HG02610 (cell line): ENCODE measurements around the gene FES.
A peak's percentile ranks its signal among the peaks of the same experiment; 100 is the strongest.
"Not testable (repeated sequence)": the region's sequence is repeated elsewhere in the genome, so short reads cannot be mapped to it uniquely, and the experiment has no call there.

Experiments used
- ATAC-seq: cut with Tn5 transposase; IDR thresholded peaks from one replicate; pipeline ENCODE4 v1.9.1; 2021; ENCODE audit warnings: mild to moderate bottlenecking, moderate library complexity; ENCODE audit not compliant: unreplicated experiment

Gene FES

DNA sequence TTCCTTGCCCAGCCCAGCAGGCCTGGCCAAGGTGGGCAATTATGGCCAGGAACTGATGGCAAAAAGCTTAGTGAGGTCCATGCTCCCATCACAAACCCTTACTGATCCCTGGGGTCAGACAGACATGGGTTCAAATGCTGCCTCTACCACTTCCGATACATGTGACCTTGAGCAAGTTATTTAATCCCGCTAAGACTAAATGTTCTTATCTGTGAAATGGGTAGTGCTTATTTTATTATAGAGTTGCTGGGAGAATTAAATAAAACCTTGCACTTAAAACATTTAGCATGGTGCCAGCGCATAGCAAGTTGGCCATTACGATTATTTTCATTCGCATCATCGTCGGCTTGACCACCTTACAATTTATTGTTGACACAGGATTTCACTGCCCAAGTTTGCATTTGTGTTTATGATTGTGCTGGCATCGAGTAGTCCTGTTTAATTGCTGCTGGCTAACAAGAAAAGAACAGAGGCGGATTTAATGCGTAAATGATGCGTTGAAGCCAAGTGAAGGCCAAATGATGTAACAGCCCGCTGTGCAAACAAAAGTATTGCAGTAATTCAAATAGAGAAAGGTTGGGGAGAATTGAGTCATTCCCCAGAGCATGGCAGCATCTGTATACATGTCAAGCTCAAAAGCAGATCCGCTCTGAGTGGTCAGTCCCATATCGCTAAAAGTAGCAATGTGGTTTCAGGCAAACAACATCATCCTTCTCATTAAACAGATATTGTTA, 23.2 kb upstream of the FES start:
- no peak for ATAC-seq

DNA sequence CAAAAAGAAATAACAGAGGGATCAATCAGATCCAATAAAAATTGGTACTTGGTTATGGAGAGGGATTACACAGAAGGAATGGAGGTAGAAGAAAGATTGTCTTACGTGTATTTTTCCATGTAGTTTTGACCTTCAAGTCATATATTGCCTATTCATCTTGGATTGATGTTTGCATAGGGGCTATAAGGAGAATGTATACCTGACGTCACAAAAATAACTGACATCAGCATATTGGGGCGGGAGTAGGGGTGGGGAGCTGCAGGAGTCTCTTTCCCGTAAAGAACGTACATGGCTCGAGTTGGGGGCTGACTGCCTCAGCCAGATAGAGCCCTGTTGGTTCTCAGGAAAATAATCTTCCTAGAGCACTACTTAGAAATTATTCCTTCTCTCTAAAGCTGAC, 21.8 kb upstream of the FES start:
- ATAC-seq = no peak

DNA sequence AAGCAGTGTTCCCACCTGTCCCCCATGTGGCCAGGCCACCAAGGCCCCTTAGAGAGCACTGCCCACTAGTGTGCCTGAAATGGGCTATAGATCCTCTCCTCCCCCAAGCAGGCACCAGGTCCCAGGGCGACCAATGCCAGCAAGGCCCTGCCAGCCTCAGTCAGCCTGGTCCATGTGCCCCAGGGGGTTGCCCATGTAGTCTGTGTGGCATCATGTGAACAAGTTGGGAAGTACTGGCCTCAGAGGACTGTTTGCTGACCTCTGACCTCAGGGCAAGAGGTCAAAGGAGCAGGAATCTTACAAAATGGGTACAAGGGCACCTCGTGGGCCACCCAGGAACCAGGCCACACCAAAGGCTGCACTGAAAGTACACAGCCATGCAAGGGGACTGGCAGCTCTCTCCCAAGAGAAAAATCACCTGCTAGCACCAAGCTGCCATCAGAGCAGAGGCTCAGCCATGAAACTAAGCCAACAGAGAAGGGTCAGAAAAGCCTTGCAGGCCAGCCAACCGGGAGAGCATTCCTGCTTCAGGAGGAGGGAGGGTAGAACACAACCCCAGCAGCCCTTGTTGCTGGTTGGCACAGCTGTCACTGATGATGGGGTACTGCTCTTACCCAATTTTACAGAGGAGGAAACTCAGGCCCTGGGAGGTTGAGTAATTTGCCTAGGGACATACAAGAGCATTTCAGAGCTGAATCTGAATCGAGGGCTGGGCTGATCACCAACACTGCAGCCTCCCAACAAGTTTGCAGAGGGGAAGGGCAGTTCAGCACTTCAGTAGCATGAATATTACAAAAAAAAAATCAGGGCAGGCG, 21.1 kb upstream of the FES start:
- no peak for ATAC-seq

DNA sequence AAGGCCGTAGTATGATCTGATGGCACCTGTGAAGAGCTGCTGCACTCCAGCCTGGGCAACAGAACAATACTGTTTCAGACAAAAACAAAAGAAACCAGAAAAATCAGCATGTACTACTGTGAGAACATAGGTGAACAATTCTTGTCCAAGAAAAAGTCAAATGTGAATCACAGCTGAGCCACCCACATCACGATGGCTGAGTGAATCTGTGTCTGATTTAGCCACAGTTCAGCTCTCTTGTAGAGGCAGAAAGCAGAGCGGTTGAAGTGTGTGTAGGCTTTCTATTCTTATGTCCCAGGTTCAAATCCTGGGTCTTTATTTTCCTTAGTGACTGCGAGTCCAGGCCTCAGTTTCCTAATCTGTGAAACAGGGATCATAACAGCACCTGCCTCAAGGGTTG, 20.3 kb upstream of the FES start:
- ATAC-seq = no peak

DNA sequence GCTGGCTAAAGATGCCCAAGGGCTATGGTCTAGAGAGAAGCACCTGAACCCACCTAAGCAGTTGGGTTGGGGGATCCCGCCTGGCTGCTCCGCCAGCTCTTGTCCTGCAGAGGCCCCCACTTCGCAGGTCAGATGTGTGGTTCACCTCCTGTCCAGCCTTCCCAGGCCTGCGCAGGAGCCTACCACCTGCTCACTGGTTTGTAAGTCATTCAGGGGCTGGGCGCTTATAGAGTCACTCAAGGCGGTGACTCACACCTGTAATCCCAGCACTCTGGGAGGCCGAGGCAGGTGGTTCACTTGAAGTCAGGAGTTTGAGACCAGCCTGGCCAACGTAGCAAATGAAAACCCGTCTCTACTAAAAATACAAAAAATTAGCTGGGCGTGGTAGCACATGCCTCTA, 19.8 kb upstream of the FES start:
- ATAC-seq = no peak

DNA sequence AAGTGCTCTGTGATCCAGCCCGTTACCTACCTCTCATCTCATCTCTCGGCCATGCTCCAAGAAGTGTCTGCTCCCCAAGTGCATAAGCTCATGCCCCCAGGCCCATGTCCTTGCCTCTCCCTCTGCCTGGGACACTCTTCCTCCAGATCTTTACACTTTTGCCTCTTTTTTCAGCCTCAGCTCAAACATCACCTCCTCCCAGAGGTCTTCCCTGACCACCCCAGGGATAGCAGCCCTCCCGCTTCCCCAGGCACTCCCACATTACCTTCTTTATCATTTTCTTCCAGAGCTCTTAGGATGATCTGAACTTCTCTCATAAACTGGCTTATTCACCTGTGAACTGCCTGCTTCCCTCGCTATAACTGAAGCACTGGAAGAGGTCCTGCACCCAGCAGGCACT, 18.6 kb upstream of the FES start:
- ATAC-seq = no peak

DNA sequence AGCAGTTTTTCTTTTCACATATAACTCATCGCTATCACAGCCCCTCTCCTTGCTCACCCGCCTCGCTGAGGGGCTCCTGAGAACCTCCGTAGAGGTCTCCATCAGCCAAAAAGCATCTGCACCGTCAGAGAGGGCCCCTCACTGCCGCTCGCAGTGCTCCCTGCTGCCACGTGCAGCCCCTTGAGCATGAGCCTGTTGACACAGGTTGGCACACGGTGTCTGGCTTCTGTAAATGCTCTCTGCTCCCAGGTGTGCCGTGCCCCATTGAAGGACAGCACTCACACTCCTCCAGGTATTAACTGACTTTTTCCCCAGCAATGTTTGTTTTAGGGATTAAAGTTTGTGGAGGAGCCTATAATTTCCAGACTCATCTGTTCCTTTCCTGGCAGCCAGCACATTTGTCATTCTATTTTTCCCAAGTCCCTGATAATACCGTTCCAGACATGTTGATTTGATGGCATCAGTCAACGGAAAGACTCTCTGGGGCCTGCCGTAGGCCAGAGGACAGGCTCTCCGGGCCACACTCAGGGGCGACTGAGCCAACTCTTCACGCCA, 18.1 kb upstream of the FES start:
- ATAC-seq = no peak

DNA sequence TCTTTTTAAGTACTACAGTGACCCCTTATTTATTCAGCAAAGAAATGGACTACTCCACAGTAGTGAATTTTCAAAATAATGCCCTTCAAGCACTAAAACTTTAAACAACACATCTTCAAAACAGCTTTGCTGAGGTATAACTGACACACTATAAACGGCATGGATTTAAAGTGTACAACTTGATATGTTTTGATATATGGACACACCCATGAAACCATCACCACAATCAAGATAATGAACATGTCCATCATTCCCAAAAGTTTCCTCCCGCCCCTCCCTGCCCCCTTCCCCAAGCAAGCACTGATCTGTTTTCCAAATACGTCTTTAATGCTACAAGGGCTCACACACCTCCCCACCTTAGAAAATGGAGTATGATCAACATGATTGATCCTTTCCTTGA, 17.5 kb upstream of the FES start:
- ATAC-seq = no peak

DNA sequence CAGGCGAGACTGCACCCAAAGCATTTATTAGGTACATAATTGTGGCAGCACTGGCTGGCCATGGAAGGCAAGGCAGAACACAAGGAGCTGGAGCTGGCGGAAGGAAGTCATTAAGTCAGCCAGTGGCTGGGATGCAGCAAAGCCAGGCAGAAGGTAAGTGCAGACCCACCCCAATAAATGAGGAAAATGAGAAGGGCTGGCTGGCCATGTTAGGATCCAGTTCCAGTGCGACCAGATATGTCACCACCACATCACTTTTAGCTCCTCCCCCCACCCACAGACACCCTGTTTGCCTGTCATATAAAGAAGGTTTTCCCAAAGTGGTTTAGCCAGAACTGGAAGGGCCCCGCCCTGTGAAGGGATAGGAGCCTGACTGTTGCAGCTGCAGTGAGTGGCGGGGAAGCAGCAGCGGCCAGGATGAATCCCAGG, 16.0 kb upstream of the FES start, which contains the start of gene FURIN:
FURIN (plus strand) TSS at position 328 of the 429 bp plus-strand sequence. CDS start 7,153 bp downstream, outside the sequence.
- no peak for ATAC-seq

DNA sequence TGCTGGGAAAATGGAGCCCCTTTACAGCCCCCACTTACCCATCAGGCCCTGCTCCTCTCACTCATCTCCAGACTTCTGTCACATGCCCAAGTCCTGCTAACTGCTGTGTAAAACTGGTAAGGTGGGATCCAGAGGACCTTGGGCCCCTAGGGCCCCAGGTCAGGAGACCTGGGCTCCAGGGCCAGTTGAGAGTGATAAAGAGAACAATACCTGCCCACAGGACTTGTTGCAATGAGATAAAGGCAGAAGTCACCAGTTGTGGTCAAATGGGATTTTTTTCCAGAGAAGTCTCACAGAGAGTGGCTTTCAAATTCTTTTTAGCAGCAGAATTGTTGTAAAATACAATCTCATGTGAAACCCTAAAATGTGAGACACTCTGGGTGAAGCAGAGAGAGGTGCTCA, 15.2 kb upstream of the FES start:
- no peak for ATAC-seq

DNA sequence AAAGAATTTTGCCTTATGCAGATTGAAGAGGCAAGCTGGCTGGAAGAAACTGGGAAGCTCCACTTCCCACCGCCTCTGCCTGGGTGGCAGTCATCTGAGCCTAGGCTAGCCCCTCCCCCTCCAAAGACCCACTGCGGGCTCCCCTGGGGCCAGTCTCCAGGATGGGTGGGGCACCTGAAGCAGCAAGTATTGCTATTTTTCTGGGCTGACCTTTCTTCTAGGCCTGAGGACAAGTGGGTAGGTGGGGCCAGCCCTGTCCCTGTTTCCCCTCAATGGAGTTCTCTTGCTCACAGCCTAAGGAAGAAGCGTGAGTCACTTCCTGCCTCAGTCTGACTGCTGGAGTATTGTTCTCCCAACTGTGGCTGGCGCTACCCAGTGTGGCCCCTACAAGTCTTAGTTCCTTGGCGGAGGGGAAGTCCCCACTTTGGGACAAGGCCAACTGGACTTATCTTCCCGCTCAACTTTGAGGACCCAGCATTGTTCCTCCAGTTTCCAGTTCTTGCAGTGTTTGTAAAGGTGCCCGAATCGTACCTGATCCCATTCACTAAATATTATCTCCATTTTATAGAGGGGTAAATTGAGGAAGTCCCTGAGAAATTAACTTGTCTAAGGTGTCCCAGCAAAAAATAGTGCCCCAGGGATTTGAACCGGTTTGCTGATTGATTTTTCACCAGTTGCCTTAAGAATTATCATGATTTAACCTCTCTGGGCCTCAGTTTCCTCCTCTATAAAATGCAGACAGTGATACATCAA, 14.5 kb upstream of the FES start:
- ATAC-seq = no peak

DNA sequence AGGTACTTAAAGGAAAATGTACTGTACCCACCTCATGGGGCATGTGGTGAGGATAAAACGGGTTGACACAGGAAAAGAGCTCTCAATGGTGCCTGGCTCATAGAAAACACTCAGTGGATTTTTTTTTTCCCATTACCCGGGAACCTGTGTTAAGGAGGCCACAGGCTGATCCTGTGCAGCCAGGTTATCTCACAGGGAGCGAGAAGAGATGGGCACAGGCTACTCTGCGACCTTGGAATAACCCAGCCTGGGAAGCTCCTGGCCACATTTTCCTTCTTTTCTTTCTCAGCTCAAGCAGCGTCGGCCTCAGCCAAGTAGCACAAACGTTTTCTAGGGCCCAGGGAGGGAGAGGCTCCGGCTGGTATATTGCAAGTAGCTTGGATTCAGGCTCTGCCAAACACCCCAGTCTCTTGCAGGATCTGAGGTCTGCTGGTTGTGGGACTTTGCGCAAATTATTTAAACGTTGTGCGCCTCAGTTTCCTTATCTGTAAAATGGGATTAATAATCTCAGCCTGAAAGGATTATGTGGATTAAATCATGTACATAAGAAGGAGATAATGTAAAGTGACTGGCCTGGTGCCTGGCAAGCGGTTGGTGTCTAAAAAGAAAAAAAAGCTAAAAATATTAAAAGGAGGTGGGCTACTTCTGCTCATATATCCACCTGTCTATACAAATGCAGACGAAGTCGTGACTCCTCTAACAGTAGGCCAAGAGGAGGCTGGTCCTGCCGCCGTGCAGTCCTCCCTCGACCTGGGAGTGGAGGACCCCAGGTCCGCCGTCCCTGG, 13.8 kb upstream of the FES start:
- ATAC-seq = no peak

DNA sequence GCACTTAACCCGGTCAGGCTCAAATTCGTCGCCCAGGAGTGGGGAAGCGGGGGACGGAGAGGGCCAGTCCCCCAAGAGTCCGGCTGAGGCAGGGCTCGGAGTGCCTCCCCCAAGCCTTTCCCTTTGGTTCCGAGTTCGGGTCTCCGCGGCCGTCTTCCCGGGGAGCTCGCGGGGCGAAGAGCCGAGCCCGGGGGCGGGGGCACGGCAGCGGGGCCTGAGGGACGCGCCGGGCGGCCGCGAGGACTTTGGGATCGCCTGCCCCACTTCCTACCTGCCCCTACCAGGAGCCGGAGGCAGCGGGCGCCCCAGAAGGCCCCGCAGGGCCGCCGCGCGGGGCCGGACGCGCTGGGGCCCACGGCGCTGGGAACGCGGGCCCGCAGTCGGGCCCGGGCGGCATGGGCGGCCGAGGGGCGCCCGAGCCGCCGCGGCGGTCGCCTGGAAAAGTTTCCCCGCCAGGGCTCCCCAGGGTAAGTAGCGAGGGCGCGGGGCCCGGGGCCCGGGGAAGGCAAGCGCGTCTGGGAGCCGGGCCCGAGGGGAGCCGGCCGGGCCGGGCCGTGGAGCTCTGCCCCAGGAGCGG, 13.1 kb upstream of the FES start:
- ATAC-seq = no peak

DNA sequence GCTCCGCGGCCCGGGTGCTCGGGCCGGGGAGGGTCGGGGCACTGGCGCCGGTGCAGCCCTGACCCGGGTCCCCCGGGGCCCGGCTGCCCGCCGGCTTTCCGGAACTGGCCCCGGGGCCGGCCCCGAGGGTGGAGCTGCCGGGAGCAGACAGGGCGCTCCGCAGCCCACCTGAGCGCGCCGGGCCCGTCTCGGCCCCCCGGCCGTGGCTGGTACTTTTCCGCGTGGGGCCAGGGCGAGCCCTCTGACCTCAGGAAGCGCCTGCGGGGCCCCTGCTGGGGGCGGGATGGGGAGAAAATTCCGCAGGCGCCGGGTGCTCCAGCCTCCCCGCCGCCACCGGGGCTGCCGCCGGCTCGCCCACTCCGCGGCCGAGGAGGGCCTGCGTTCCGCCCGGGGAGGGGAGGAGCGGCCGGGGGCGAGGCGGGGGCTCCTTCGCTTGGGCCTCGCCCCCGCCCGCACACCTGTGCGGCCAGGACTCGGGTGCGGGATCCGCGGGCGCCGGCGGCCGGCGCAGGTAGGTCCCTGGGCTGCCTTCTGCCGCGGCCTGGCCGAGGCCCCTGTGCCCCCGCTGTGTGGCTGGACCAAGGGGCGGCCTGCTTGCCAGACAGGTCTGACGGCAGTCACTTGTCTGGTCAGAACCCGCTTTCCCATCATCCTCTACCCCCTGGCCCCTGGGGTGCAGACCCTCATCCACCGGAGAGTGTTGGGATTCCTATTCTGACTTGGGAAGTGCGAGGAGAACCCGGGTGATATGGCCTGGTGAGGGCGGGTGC, 12.4 kb upstream of the FES start:
- ATAC-seq = no peak

DNA sequence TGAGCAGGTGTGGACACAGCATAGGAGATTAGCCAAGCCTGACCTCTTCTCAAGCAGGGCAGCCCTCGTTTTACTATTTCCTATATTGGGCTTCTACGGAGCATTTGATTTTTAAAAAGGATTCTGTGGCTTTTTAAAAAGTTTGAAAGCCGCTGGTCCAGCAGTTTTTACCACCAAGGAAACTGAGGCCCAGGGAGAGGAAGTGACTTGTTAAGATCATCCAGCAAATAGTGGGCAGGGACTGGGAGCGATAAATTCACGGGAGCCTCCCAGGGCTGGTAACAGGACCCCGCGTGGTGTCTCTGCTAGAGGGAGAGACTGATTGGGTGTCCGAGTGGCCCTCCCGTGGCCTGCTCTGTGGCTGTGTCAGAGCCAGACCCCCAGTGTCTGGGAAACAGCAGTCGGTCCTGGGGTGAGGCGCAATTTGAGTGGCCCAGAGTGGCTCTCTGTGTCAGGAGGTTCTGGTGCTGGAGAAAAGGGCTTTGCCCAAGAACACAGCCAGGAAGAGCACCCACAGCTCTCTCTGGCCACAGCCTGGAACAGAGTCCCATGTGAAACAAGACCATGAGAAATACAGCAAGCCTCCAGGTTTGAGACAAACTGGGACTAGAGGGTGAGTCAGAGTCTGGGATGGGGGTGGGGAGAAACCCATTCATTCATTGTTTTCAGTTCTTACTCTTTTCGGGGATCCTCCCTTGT, 11.7 kb upstream of the FES start:
- ATAC-seq = peak; percentile 28

DNA sequence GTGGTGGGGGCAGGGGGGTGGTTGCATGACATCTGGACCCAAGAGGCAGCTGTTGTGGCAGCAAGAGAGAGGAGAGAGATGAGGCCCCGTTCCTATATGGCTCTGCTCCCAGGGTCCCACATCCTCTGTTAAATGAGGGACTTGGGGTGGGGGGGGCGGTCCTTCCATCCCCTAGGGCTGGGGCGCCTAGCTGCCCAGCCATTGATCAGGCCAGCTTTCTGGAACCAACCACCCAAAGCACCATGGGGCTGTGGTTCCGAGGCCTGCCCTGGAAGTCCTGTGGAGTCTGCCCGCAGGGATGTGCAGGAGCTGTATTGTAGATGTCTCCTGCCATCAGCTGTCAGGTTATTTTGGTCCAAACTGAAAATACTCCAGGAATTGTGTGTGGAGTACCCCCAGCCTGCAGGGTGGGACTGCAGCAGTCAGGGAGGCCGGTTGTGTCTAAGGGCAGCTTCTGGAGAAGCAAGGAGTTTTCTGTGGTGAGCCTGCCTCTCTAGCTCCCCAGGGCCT, 10.8 kb upstream of the FES start:
- no peak for ATAC-seq

DNA sequence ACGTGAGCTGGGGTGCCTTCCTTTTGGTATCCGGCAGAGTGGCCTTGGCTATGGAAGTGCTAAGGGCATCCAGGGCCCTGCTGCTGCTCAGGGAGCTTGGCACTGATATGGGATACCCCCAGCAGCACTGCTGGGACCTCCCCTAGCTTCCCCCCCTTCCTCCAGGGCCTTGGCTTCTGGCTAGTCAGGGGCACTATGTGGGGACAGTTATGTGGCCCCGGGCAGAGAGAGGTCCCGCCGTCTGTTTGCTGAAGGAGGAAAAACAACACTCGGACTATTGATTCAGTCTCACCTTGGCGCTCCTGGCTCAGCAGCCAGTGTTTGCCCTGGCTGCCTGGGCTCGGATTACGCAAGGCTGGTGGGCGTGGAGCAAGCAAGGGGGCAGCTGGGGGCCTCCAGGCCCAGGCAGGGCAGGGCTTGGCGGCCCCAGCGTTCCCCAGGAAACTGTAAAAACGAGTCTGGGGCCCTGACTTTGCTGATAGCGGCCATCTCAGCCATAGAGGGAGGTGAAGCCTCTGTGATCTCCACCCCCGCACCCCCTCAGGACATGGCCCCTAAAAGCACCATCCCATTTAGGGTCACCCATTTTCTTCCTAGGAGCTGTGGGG, 10.2 kb upstream of the FES start:
- ATAC-seq = no peak

DNA sequence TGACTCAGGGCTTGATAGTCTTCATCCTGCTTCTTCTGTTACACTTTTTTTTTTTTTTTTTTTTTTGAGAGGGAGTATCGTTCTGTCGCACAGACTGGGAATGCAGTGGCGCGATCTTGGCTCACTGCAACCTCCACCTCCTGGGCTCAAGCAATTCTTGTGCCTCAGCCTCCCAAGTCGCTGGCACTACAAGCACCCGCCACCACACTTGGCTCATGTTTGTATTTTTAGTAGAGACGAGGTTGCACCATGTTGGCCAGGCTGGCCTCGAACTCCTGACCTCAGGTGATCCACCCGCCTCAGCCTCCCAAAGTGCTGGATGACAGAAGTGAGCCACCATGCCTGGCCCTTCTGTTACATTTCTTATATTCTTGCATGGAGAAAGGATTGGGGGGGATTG, 9.3 kb upstream of the FES start:
- ATAC-seq = not testable (repeated sequence)
